ENCODE results near the gene FLNA.

DNA sequence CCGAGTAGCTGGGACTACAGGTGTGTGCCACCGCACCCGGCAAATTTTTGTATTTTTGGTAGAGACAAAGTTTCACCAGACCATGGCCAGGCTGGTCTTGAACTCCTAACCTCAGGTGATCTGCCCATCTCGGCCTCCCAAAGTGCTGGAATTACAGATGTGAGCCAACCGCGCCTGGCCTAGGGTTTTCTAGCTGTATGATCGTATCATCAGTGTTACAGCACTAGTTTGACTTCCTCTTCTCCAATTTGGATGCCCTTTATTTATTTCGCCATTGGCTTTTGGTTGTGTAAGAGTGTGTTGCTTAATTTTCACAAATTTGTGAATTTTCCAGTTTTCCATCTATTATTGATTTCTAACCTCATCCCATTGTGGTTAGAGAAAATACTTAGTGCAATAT lies 73.6 kb downstream of the FLNA start:
- TF ChIP-seq CTCF (conservative IDR thresholded peaks at IDR 0.05 in 1 of 2, IDR thresholded peaks at IDR 0.05 in 1 of 2; ENCODE audit: extremely low read depth in 1 of 2, insufficient read depth in 1 of 2, low read depth in 1 of 2, low read length in 2 of 2) (no peak), EZH2 (IDR thresholded peaks at IDR 0.05; ENCODE audit: borderline replicate concordance, low read length) (no peak)

Measured in mammary epithelial cell (primary cell).